Measurements from ENCODE around the gene RITA1. TPM values are rescaled to one million over a fixed set of nuclear protein-coding genes. Genes with fewer than 3 reads are reported as not detected.
"Not testable (repeated sequence)": the region's sequence is repeated elsewhere in the genome, so short reads cannot be mapped to it uniquely, and the experiment has no call there.

RITA1 gene
- total RNA-seq, 1 experiment from 2014 or later: 26.0 TPM

DNA sequence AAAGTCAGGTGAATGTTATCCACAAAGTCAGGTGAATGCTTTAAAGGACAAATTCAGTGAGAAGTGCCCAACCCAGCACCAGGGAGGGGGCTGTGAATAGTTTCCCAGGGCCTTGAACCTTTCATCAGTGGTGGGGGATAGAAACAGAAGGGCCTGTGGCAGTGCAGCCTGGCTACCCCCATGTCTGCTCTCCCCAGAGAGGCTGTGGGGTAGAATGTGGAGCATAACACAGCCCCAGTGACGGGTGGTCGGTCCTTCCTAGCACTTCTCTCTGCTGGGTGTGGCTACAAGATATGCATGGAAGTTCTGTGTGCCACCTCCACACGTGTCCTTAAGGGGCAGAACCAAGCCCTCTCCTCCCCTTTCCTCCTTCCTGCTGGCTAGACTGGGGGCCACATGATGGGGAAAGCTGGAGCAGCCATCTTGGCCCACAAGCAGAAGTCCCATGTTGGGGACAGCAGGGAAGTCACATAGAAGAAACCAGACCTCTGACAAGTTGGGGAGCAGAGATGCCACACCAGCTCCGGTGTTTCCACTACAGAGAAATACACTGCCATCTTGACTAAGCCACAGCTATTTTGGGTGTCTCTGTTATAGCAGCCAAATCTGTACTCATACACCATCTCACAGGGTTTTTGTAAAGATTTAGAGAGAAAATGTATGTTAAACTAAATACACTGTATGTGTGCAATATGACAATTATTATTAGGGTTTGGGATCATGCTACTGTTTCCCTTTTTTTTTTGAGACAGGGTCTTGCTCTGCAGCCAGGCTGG is 17.0 kb downstream of the RITA1 start:
- DNase-seq (ENCODE audit: low read depth): no peak

DNA sequence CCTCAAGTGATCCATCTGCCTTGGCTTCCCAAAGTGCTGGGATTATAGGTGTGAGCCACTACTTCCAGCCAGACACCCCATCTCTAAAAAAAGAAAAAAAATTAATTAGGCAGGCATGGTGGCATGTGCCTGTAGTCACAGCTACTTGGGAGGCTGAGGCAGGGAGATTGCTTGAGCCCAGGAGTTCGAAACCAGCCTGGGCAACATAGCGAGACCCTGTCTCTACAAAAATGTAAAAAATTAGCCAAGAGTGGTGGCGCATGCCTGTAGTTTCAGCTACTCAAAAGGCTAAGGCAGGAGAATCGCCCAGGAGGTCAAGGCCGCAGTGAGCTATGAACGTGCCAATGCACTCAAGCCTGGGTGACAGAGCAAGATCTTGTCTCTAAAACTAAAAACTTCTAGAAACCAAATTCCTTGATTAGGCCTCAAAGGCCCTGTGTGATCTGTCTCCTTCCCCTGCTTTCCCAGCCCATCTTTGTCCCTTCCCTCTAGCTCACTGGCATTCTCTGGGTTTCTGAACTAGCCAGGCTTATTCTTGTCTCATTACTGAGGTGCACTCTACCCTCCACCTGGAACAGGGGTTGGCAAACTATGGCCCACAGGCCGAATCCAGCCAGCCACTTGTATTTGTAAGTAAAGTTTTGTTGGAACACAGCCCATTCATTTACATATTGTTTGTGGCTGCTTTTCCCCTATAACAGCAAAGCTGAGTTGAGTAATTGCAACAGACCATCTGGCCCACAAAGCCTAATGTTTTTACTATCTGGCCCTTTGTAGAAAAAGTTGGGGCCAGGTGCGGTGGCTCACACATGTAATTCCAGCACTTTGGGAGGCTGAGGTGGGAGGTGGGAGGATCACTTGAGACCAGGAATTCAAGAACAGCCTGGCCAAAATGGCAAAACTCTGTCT is 18.6 kb downstream of the RITA1 start:
- no peak for DNase-seq (ENCODE audit: low read depth)

GRCh38 chr12:113204804-113205203 is 19.3 kb downstream of the RITA1 start:
- DNase-seq (ENCODE audit: low read depth): no peak

DNA sequence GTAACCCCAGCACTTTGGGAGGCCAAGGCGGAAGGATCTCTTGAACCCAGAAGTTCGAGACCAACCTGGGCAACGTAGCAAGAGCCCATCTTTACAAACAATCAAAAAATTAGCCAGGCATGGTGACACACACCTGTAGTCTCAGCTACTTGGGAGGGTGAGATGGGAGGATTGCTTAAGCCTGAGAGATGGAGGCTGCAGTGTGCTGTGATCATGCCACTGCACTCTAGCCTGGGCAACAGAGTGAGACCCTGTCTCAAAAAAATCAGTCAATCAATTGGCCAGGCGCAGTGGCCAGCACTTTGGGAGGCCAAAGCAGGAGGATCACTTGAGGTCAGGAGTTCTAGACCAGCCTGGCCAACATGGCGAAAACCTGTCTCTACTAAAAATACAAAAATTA is 21.3 kb downstream of the RITA1 start:
- DNase-seq (ENCODE audit: low read depth): not testable (repeated sequence)

GRCh38 chr12:113207613-113208040 is 22.1 kb downstream of the RITA1 start:
- DNase-seq (ENCODE audit: low read depth): no peak

- no peak for DNase-seq (ENCODE audit: low read depth)
These were observed 22.8 kb downstream of the RITA1 start for GRCh38 chr12:113208041-113208934.

DNA sequence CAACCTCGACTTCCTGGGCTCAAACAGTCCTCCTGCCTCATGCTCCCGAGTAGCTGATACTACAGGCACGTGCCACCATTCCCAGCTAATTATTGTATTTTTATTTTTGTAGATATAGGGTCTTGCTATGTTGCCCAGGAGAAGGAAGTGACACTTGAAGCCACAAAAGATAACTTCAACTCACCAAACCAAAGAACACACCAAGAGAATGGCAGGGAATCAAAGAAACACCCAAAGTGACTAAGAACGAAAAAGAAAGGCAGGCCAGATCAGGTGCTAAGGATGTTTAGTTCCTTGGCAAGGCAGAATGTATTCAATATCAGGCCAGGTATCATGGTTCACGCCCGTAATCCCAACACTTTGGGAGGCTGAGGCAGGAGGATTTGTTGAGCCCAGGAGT is 25.6 kb downstream of the RITA1 start:
- no peak for DNase-seq (ENCODE audit: low read depth)

DNA sequence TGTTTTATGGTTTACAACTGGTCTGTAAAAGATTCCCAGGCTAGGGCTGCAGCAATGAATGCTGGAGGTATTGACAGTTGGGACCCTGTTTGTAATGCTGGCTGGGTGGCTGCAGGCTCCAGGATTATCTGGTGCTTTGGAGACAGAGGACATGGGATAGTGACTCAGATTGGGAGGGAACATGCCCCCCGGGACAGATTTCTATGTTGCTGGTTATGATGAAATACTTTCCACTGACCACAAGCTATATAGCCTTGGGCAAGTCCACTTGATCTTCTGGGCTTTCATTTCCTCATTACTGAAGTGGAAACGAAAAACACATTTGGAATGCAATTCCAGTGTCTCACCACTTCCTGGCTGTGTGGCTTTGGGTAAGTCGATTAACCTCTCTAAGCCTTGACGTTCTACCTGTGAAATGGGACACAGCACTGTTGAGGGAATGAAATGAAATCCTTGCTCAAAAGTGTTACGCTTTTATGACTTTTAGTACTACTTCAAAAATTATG is 29.4 kb downstream of the RITA1 start:
- DNase-seq (ENCODE audit: low read depth): peak; percentile 93

GRCh38 chr12:113216027-113216426 is 30.5 kb downstream of the RITA1 start:
- no peak for DNase-seq (ENCODE audit: low read depth)

GRCh38 chr12:113220593-113221180 is 35.2 kb downstream of the RITA1 start:
- no peak for DNase-seq (ENCODE audit: low read depth)

DNA sequence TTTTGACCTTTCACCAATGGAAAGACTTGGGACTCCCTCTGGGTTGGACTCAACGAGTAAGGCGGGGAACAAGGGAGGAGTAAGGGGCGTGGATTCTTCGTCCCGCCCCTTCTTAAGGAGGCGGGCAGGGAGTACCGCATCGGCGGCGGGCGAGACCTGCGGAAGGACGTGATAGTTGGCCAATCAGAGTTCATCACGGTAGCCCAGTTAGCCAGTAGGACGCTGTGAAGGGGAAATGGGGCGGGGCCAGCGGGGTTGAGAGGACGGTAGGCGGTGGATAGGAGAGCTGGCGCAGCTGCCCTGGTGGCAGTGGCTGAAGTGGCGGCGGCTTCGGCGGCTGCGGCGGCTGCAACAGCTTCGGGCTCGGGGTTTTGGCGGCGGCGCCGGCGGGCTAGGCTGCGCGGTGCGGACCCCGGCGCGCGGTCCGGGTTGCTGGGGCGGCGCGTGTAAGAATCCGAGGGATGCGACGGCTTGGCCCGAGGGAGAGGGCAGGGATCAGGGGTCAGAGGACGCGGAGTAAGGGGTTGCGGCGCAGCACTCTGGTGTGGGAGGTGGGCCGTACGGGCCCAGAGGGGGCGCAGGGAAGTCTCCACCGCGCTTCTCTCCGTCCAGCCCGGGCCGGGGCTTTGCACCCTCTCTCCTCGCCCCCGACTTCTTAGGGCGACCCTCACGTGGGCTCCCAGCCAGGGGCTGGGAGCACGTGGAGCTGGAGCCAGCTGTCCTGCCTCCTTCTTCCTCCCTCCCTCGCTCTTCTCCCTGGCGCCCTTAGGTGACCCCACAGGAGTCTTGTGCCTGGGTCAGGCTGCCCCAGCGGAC is 35.9 kb downstream of the RITA1 start, which contains the start of gene TPCN1:
TSS of gene TPCN1 (plus strand) at position 284 of the 816 bp plus-strand sequence. CDS start 5,389 bp downstream, outside the sequence.
- peak; percentile 100 for DNase-seq (ENCODE audit: low read depth)

- no peak for DNase-seq (ENCODE audit: low read depth)
These were observed 36.6 kb downstream of the RITA1 start for GRCh38 chr12:113221997-113222729.

- DNase-seq (ENCODE audit: low read depth): peak; percentile 80
These were observed 37.4 kb downstream of the RITA1 start for GRCh38 chr12:113222730-113223531.

GRCh38 chr12:113224955-113225354 is 39.4 kb downstream of the RITA1 start:
- no peak for DNase-seq (ENCODE audit: low read depth)

DNA sequence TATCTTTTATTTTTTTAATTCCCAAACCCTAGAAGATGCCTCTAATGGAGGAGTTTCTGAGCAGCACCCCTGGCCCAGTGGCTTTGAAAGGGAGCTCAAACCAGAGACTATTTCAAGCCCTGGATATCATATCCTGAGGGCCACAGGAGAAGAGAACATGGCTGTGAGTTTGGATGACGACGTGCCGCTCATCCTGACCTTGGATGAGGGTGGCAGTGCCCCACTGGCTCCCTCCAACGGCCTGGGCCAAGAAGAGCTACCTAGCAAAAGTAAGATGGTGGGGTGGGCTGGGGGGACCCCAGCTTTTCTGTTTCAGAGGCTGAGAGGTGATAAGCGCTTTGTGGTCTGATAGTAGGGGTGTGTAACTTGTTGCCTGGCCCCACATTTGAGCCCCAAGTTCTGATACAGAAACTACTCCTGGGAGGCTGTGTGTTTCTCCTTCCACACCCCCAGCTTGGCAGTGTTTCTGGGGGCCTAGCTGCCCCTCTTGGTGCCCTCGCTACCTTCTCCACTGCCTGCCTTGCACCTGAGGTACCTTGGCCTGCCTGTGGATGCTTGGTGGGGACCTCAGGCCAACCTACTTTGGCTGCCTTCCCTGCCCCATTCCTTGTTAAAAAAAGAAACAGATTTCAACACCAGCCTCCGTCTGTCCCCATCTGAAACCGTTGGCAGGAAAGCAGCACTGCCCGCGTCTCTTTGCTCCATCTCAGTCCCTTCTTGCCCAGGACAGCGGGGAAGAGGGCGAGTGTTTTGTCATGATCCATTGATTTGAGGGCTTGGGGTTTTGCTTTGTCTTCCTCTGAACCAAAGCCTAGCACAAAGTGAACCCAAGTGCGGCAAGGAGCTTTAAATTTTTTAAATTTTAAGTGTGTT is 41.4 kb downstream of the RITA1 start:
- DNase-seq (ENCODE audit: low read depth): no peak

DNA sequence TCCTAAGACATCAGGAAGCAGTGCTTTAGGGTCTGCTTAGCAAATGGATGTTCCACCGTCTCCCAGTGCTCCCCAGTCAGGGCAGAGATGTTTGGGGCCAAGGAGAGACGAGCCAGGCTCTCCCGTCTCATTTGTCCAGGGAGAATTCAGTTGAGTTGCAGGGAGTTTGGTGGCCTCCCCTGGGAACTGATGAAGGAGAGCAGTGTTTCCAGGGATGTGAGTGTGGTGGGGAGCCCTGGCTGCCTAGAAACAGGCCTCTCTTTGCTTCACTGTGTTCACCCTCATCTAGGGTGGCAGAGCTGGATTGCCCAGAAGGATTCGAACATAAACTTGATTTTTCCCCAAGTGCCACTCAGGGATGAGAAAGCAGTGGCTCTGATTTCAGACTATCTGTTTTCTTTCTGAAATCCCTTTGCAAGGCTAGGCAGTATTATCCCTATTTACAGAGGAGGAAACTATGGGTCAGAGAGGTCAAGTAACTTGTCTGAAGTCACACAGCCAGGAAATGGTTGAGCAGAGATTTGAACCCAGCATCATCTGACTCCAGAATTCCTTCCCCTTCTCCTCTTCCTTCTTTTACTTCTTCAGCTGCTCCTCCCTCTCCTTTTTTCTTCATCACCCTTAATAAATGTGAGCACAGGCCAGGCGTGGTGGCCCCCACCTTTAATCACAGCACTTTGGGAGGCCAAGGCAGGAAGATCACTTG is 42.3 kb downstream of the RITA1 start:
- no peak for DNase-seq (ENCODE audit: low read depth)
